ENCODE data around the gene PSMC3IP. TPM values are rescaled to one million over a fixed set of nuclear protein-coding genes. Genes with fewer than 3 reads are reported as not detected.
"Not testable (repeated sequence)": the region's sequence is repeated elsewhere in the genome, so short reads cannot be mapped to it uniquely, and the experiment has no call there.

Gene PSMC3IP, protein sequence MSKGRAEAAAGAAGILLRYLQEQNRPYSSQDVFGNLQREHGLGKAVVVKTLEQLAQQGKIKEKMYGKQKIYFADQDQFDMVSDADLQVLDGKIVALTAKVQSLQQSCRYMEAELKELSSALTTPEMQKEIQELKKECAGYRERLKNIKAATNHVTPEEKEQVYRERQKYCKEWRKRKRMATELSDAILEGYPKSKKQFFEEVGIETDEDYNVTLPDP
- 1 to 10 TPM; 1.9 to 6.4 (median 3.1) TPM for total RNA-seq
- long read RNA-seq, donor 1, transcript PSMC3IP-202 (8 exons, 1,416 nt) = major isoform, 8 of 12 reads
- long read RNA-seq, donor 1, partial matches to known transcripts = 0 of 12 reads
- long read RNA-seq, donor 1, other reads (novel, unspliced or antisense) = 3 of 12 reads
- long read RNA-seq, donor 2, partial matches to known transcripts = 1 of 4 reads
- long read RNA-seq, donor 2, other reads (novel, unspliced or antisense) = 1 of 4 reads

DNA sequence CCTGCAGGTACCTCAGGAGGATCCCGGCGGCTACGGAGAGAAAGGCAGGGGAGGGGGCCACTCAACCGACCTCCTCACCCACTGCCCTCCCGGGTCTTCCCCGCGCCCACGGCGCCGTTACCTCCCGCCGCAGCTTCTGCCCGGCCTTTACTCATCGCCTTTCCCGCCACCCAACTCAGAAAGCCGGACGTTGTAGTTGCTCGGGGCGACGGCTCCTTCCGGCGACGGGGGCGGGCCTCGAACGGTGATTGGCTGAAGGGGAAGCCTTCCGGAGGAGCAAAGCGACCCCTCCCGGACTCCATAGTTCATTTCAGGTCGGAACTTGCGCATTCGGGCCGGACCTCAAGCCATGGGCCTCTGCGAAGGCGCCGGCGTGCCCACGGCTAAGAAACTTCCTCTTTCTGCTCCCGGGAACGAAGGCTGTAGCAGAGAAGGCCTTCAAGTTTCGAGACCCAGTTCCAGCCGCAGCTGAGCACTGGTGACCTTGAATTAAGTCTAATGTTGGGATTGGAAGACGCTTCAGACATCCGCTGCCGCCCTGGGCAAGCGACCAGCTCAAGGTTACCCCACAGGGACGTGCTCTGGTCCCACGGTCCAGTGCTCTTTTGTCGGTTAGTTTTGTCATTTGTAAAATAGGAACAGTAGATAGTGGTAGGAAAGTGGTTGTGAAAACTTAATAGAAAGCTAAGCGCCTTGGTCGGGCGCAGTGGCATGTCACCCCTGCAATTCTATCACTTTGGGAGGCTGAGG lies at the start of gene PSMC3IP:
Gene PSMC3IP (minus strand): TSS at position 198 of the 750 bp plus-strand sequence. CDS start 43 bp downstream, at position 155.
- Histone ChIP-seq H3K4me1 (ENCODE audit: low read depth) (peaks cover 17% of the 10 kb centered on the region), H3K4me3 (peak within 1 kb of the TSS; percentile 53), H3K9me3 (no peaks in the 10 kb centered on the region), H3K36me3 (ENCODE audit: low read depth) (peaks cover 11% of the 10 kb centered on the region)
- intact Hi-C loops (cut with DNase I, micrococcal nuclease) = loop anchor here in 1 of 2 donors (10.0 kb wide), 1 partner anchor 97 kb away; the partner anchor contains the start of gene PLEKHH3
- ATAC-seq (peak; percentile 96), DNase-seq (peak; percentile 96 to 97 (median 97))
- TF ChIP-seq, protein P1, sequence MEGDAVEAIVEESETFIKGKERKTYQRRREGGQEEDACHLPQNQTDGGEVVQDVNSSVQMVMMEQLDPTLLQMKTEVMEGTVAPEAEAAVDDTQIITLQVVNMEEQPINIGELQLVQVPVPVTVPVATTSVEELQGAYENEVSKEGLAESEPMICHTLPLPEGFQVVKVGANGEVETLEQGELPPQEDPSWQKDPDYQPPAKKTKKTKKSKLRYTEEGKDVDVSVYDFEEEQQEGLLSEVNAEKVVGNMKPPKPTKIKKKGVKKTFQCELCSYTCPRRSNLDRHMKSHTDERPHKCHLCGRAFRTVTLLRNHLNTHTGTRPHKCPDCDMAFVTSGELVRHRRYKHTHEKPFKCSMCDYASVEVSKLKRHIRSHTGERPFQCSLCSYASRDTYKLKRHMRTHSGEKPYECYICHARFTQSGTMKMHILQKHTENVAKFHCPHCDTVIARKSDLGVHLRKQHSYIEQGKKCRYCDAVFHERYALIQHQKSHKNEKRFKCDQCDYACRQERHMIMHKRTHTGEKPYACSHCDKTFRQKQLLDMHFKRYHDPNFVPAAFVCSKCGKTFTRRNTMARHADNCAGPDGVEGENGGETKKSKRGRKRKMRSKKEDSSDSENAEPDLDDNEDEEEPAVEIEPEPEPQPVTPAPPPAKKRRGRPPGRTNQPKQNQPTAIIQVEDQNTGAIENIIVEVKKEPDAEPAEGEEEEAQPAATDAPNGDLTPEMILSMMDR (IDR thresholded peaks at IDR 0.05) = peak; percentile 41

DNA sequence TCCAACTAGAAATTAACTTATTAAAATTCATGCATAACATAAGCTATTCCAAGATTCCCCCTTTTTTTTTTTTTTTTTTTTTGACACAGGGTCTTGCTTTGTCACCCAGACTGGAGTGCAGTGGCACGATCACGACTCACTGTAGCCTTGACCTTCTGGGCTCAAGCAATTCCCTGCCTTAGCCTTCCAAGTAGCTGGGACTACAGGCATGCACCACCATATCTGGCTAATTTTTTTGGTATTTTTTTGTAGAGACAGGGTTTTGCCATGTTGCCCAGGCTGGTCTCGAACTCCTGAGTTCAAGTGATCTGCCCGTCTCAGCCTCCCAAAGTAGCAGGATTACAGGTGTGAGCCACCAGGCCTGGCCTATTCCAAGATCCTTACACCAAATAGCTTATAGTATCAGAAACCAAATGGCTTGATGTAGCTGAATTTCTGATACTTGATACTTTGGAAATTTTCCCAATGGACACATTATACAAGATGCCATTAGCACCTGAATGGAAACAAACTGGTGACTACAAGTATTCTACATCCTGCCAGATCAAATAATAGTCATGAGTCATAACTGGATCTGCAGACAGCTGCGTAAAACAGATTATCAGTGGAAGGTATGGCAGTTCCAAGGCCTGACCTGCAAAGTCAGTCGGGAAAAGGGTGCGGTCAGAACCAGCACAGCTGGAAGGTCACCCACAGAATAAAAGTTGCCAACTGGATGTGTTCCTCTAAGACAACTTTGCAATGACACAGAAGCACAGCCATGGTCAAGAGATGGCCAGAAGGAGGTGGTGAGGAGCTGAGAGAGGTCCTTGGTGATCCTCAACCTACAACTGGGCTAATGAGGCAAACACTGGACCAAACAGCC lies 46.4 kb upstream of the PSMC3IP start:
- DNase-seq (peak in 1 of 3 donors; percentile 50), ATAC-seq (peak; percentile 96)
- no peaks in the 10 kb centered on the region for H3K9me3 ChIP-seq
- intact Hi-C loops (cut with DNase I, micrococcal nuclease) = no loop called here
- H3K4me3 ChIP-seq = no peak overlapping the region
- TF ChIP-seq, protein P1 (IDR thresholded peaks at IDR 0.05) = no peak
- H3K36me3 ChIP-seq (ENCODE audit: low read depth) = no peaks in the 10 kb centered on the region
- H3K4me1 ChIP-seq (ENCODE audit: low read depth) = no peaks in the 10 kb centered on the region

DNA sequence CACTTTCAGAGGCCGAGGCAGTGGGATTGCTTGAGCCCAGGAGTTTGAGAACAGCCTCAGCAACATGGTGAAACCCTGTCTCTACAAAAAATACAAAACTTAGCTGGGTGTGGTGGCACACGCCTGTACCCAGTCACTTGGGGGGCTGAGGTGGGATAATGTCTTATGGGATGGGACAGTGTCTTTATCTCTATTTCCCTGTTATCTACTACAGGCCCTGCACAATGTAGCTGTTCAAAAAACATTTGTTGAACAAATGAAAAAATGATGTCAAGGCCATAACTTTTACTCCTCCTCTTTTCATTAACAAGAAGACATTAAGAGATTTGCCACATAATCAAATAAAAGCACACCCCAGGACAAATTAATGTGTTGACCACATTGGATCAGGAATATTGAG lies 45.7 kb upstream of the PSMC3IP start:
- intact Hi-C loops (cut with DNase I, micrococcal nuclease) = no loop called here
- Histone ChIP-seq H3K4me3 (no peak overlapping the region), H3K4me1 (ENCODE audit: low read depth) (no peaks in the 10 kb centered on the region), H3K36me3 (ENCODE audit: low read depth) (no peaks in the 10 kb centered on the region), H3K9me3 (no peaks in the 10 kb centered on the region)
- ATAC-seq = no peak
- TF ChIP-seq, protein P1 (IDR thresholded peaks at IDR 0.05) = no peak
- DNase-seq = no peak

DNA sequence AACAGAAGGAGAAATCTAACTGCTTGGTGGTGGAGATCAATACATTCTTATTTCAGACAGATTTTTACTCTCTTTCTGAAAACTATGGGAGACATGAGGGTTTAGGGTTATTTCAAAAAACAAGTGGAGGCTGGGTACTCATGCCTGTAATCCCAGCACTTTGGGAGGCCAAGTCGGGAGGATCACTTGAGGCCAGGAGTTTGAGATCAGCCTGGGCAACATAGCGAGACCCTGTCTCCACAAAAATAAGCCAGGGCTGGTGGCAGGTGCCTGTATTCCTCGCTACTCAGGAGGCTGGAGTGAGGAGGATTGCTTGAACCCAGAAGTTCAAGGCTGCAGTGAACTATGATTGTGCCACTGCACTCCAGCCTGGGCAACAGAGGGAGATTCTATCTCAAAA lies 44.5 kb upstream of the PSMC3IP start:
- ATAC-seq; H3K9me3 ChIP-seq; H3K4me1 ChIP-seq (ENCODE audit: low read depth); intact Hi-C loops (cut with DNase I, micrococcal nuclease); H3K36me3 ChIP-seq (ENCODE audit: low read depth); DNase-seq; H3K4me3 ChIP-seq: not testable (repeated sequence)

DNA sequence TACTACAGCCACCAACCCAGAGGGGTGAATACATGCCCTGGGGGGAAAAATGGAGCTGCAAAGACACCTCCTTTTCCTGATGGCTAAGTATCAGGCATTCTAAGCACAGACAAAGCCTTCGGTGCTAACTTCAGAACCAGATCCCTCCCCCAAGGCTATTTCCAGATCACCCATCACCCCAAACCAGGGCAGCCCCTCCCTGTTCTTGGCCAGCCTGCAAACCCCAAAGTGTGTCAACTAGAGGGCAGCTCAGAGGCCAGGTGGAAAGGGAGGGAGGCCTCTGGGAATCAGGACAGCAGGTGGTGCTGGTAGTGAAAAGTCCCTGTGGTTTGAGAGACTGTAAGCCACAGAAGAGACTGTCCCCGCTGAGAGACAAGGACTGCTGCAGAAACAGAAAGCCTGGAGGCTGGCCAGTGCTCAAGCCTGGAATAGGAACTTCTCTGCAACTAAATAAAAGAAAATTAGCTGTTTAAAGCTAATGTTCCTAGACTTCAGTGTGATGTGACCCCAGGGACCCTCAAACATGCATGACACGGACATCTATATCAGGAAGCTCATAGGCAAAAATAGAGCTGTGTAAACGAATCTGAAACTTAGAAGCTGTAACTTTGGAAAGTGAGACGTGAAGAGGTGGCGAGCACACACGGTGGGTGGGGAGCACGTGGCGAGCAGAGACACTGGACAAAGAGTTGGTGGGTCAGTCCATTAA lies 41.1 kb upstream of the PSMC3IP start:
- intact Hi-C loops (cut with DNase I, micrococcal nuclease) = no loop called here

More for the DNA sequence above, 41.1 kb upstream of the PSMC3IP start:
- Histone ChIP-seq H3K4me3 (no peak overlapping the region), H3K36me3 (ENCODE audit: low read depth) (peaks cover 5% of the 10 kb centered on the region), H3K9me3 (no peaks in the 10 kb centered on the region), H3K4me1 (ENCODE audit: low read depth) (no peaks in the 10 kb centered on the region)
- DNase-seq (peak; percentile 52 to 62 (median 54)), ATAC-seq (peak; percentile 92)
- TF ChIP-seq, protein P1 (IDR thresholded peaks at IDR 0.05) = peak; percentile 13
